ENCODE data around the gene PLA2G4D. TPM values are rescaled to one million over a fixed set of nuclear protein-coding genes. Genes with fewer than 3 reads are reported as not detected.

The PLA2G4D gene
- total RNA-seq, result not detected in 2 replicates

GRCh38 chr15:42094512-42094963 is at the start of gene PLA2G4D:
Gene PLA2G4D, minus strand, starts transcription at chr15:42094562. Its CDS starts 103 bp downstream, at chr15:42094459.

DNA sequence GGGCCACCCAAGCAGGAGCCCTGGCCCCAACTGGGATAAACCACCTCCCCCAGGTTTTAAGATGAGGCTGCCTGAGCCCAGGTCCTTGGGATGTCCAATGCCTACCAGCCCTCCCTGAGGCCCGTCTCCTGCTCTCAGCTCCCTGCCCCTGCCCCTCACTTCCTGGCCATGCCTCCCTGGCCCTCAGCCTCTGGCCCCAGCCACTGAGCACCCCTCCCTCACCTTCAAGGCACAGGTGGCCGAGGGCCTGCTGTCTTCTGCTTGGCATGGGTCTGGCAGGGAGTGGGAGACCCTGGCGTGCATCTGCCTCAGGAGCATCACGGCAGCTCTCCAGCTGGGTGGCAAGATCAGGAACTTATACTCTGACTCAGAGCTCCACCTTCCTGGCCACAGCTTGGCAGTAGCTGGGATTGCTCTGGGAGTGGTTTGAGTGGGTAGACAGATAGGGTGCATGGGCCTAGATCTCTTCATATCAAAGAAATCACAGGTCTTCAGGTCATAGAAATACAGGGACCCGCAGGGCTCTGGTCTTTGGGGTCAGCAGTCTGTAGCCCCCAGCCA is 73.6 kb downstream of the PLA2G4D start, which contains the start of gene PLA2G4E:
Gene PLA2G4E, minus strand, starts transcription at position 330 of the 561 bp plus-strand sequence. Its CDS starts 12 bp downstream, at position 318.

Other genes with a start within 250 kb of the PLA2G4D start
- gene SPTBN5, start 200.5 kb downstream of the PLA2G4D start, total RNA-seq, result under 0.01 and 0.16 TPM in 2 replicates
- gene EHD4, start 122.0 kb downstream of the PLA2G4D start, total RNA-seq, result 15.5 and 17.7 TPM in 2 replicates
- gene PLA2G4E, start 73.5 kb downstream of the PLA2G4D start, total RNA-seq, result not detected in 2 replicates
- gene PLA2G4F, start 62.1 kb upstream of the PLA2G4D start, total RNA-seq, result not detected in 2 replicates
- 30.3 and 31.4 TPM in 2 replicates for gene VPS39, start 113.7 kb upstream of the PLA2G4D start, total RNA-seq
- 10.7 and 13.0 TPM in 2 replicates for gene GANC, start 178.6 kb upstream of the PLA2G4D start, total RNA-seq
- 25.8 and 32.4 TPM in 2 replicates for gene TMEM87A, start 178.9 kb upstream of the PLA2G4D start, total RNA-seq